ENCODE measurements around the gene RALGDS. TPM values are rescaled to one million over a fixed set of nuclear protein-coding genes. Genes with fewer than 3 reads are reported as not detected.

Gene RALGDS
- total and polyA plus RNA-seq, 2 donors (not counting 1 experiment from before 2014, with no cell fraction given), result 62.4 to 88.0 TPM

GRCh38 chr9:133129001-133129795, 8.2 kb upstream of the RALGDS start:
- Histone ChIP-seq H3K4me1 (ENCODE audit: control insufficient read depth in 2 of 2, insufficient read depth in 2 of 2, low read length in 2 of 2) (peaks cover 40 to 61% of the 10 kb centered on the region in 2 donors), H4K20me1 (ENCODE audit: control insufficient read depth, insufficient read depth, low read length, poor library complexity, severe bottlenecking) (no peaks in the 10 kb centered on the region), H3K79me2 (ENCODE audit: control insufficient read depth, insufficient read depth, low read length) (peaks cover 61% of the 10 kb centered on the region), H2AFZ (ENCODE audit: insufficient read depth, low read depth, low read length, poor library complexity, severe bottlenecking) (no peak overlapping the region), H3K9me3 (ENCODE audit: control extremely low read depth in 1 of 3, control insufficient read depth in 2 of 3, insufficient read depth in 1 of 3, low read length in 2 of 3) (no peaks in the 10 kb centered on the region), H3K27ac (ENCODE audit: low read length in 2 of 2) (no peak overlapping the region), H3K27me3 (replicated peaks in 1 of 4; ENCODE audit: control extremely low read depth in 1 of 4, control insufficient read depth in 3 of 4, insufficient read depth in 4 of 4, low read length in 3 of 4) (no peaks in the 10 kb centered on the region), H3K4me3 (ENCODE audit: control extremely low read depth in 1 of 5, extremely low read depth in 1 of 5, insufficient read depth in 1 of 5, low read depth in 2 of 5, low read length in 4 of 5) (no peak overlapping the region), H3K9ac (ENCODE audit: low read length) (no peak overlapping the region), H3K4me2 (replicated peaks; ENCODE audit: low read depth, low read length, poor library complexity, severe bottlenecking) (no peak overlapping the region), H3K36me3 (replicated peaks in 1 of 2; ENCODE audit: control extremely low read depth in 1 of 2, control insufficient read depth in 1 of 2, extremely low read depth in 1 of 2, insufficient read depth in 2 of 2, low read length in 1 of 2) (peaks cover 0 to 8% of the 10 kb centered on the region in 2 experiments)
- CTCF ChIA-PET, result interaction anchor here (0.7 to 1.5 kb wide), 2 partner anchors 15 to 124 kb away, joined by 3 to 9 read pairs; no protein-coding TSS in a partner anchor
- Mint-ChIP-seq H3K4me3 (no peak overlapping the region), H3K4me1 (peaks cover 69% of the 10 kb centered on the region), H3K9me3 (ENCODE audit: insufficient read depth) (no peaks in the 10 kb centered on the region), H3K27me3 (no peaks in the 10 kb centered on the region), H3K27ac (peak overlapping the region; percentile 72)
- POLR2A ChIA-PET, result interaction anchor here (0.7 to 0.8 kb wide), 2 partner anchors 15 to 20 kb away, joined by 3 to 4 read pairs; no protein-coding TSS in a partner anchor
- TF ChIP-seq CTCF (IDR thresholded peaks at IDR 0.05) (no peak), EZH2 (IDR thresholded peaks at IDR 0.05; ENCODE audit: borderline replicate concordance, insufficient read depth, low read depth, low read length, poor library complexity, severe bottlenecking) (no peak)
- ATAC-seq (ENCODE audit: low read depth), result no peak
- WGBS (ENCODE audit: insufficient coverage), result 96% methylated on average over 27 of the region's 29 CpGs
- intact Hi-C loops (cut with micrococcal nuclease), result no loop called here
- no peak for DNase-seq

- Histone ChIP-seq H3K4me3 (ENCODE audit: control extremely low read depth in 1 of 5, extremely low read depth in 1 of 5, insufficient read depth in 1 of 5, low read depth in 2 of 5, low read length in 4 of 5) (no peak overlapping the region), H3K4me2 (replicated peaks; ENCODE audit: low read depth, low read length, poor library complexity, severe bottlenecking) (no peak overlapping the region), H3K36me3 (replicated peaks in 1 of 2; ENCODE audit: control extremely low read depth in 1 of 2, control insufficient read depth in 1 of 2, extremely low read depth in 1 of 2, insufficient read depth in 2 of 2, low read length in 1 of 2) (peaks cover 0 to 8% of the 10 kb centered on the region in 2 experiments), H3K27me3 (replicated peaks in 1 of 4; ENCODE audit: control extremely low read depth in 1 of 4, control insufficient read depth in 3 of 4, insufficient read depth in 4 of 4, low read length in 3 of 4) (no peaks in the 10 kb centered on the region), H3K4me1 (ENCODE audit: control insufficient read depth in 2 of 2, insufficient read depth in 2 of 2, low read length in 2 of 2) (peaks cover 30 to 51% of the 10 kb centered on the region in 2 donors), H4K20me1 (ENCODE audit: control insufficient read depth, insufficient read depth, low read length, poor library complexity, severe bottlenecking) (no peaks in the 10 kb centered on the region), H2AFZ (ENCODE audit: insufficient read depth, low read depth, low read length, poor library complexity, severe bottlenecking) (no peak overlapping the region), H3K79me2 (ENCODE audit: control insufficient read depth, insufficient read depth, low read length) (peaks cover 59% of the 10 kb centered on the region), H3K9me3 (ENCODE audit: control extremely low read depth in 1 of 3, control insufficient read depth in 2 of 3, insufficient read depth in 1 of 3, low read length in 2 of 3) (no peaks in the 10 kb centered on the region), H3K27ac (ENCODE audit: low read length in 2 of 2) (no peak overlapping the region), H3K9ac (ENCODE audit: low read length) (no peak overlapping the region)
- intact Hi-C loops (cut with micrococcal nuclease), result no loop called here
- CTCF ChIA-PET, result interaction anchor here (1.5 to 3.3 kb wide), 2 partner anchors 16 kb away, joined by 9 to 25 read pairs; no protein-coding TSS in a partner anchor
- POLR2A ChIA-PET, result interaction anchor here (0.9 kb wide), 1 partner anchor 12 kb away, joined by 3 read pairs; no protein-coding TSS in a partner anchor
- Mint-ChIP-seq H3K4me1 (peaks cover 68% of the 10 kb centered on the region), H3K27me3 (no peaks in the 10 kb centered on the region), H3K4me3 (no peak overlapping the region), H3K9me3 (ENCODE audit: insufficient read depth) (no peaks in the 10 kb centered on the region), H3K27ac (peak overlapping the region; percentile 67)
- DNase-seq (no peak), ATAC-seq (ENCODE audit: low read depth) (no peak)
- TF ChIP-seq EZH2 (IDR thresholded peaks at IDR 0.05; ENCODE audit: borderline replicate concordance, insufficient read depth, low read depth, low read length, poor library complexity, severe bottlenecking), result no peak
- TF ChIP-seq CTCF (IDR thresholded peaks at IDR 0.05), result no peak
- WGBS (ENCODE audit: insufficient coverage), result 93% methylated on average over 13 of the region's 13 CpGs
Observed at GRCh38 chr9:133128152-133128551, 7.1 kb upstream of the RALGDS start.
